Stimulated activated CD4-positive, alpha-beta T cell treated with anti-CD3 and anti-CD28 coated beads, TNF-alpha, amount 100 ng/mL, for 4 hours (primary cell): Measurements from ENCODE around the gene ATP8B2.

Experiments used
- DNase-seq, 3 experiments: peaks; one replicate each; pipeline ENCODE4 v3.0.0-alpha.2; 2020; ENCODE audit warnings: low read depth in 3 of 3

The ATP8B2 gene

GRCh38 chr1:154386643-154387352, 61.5 kb downstream of the ATP8B2 start:
- DNase-seq: peak; percentile 57 to 87 (median 72)

GRCh38 chr1:154391086-154391770, 65.9 kb downstream of the ATP8B2 start:
- no peak for DNase-seq

- no peak for DNase-seq
Observed at GRCh38 chr1:154398141-154398540, 72.8 kb downstream of the ATP8B2 start.

GRCh38 chr1:154398678-154399077, 73.4 kb downstream of the ATP8B2 start:
- no peak for DNase-seq

- DNase-seq: no peak
Observed at GRCh38 chr1:154400381-154400801, 75.1 kb downstream of the ATP8B2 start.
